NCI-H187 (cell line): Measurements from ENCODE around the gene BAZ2A.
A peak's percentile ranks its signal among the peaks of the same experiment; 100 is the strongest.

ENCODE experiments used
- DNase-seq, 2 experiments: peaks; one replicate each; lab custom pipeline; 2025; lab: John Stamatoyannopoulos, UW

BAZ2A gene

GRCh38 chr12:56635806-56636674 lies 5.9 kb upstream of the BAZ2A start:
- peak; percentile 82 to 91 for DNase-seq

- peak; percentile 35 to 74 for DNase-seq
These were observed 5.0 kb upstream of the BAZ2A start for GRCh38 chr12:56634837-56635791.

GRCh38 chr12:56634242-56634836 lies 4.2 kb upstream of the BAZ2A start:
- DNase-seq = peak in 1 of 2 experiments; percentile 43

- no peak for DNase-seq
These were observed 3.5 kb upstream of the BAZ2A start for GRCh38 chr12:56633468-56634241.

GRCh38 chr12:56632701-56633467 lies 2.8 kb upstream of the BAZ2A start:
- DNase-seq = no peak

- peak in 1 of 2 experiments; percentile 31 for DNase-seq
These were observed 1.9 kb upstream of the BAZ2A start for GRCh38 chr12:56631790-56632700.

- DNase-seq = no peak
These were observed 507 bp downstream of the BAZ2A start for GRCh38 chr12:56629459-56630179.

GRCh38 chr12:56628671-56629458 lies 1.3 kb downstream of the BAZ2A start:
- no peak for DNase-seq

- no peak for DNase-seq
These were observed 3.4 kb downstream of the BAZ2A start for GRCh38 chr12:56626701-56627100.

- no peak for DNase-seq
These were observed 7.6 kb downstream of the BAZ2A start for GRCh38 chr12:56622535-56622934.

GRCh38 chr12:56616925-56617324 lies 13.2 kb downstream of the BAZ2A start:
- no peak for DNase-seq

GRCh38 chr12:56616244-56616643 lies 13.9 kb downstream of the BAZ2A start:
- DNase-seq = no peak

GRCh38 chr12:56614627-56615026 lies 15.5 kb downstream of the BAZ2A start:
- DNase-seq = no peak

- no peak for DNase-seq
These were observed 25.8 kb downstream of the BAZ2A start for GRCh38 chr12:56604355-56604754.

GRCh38 chr12:56602239-56602638 lies 27.9 kb downstream of the BAZ2A start:
- no peak for DNase-seq

GRCh38 chr12:56601503-56601902 lies 28.6 kb downstream of the BAZ2A start:
- no peak for DNase-seq

GRCh38 chr12:56600753-56601152 lies 29.4 kb downstream of the BAZ2A start:
- DNase-seq = no peak

GRCh38 chr12:56599797-56600196 lies 30.3 kb downstream of the BAZ2A start:
- peak; percentile 45 to 78 for DNase-seq
